GM18909 (cell line): ENCODE measurements around the gene LLGL2.
"Not testable (repeated sequence)": the region's sequence is repeated elsewhere in the genome, so short reads cannot be mapped to it uniquely, and the experiment has no call there.

Source experiments
- ATAC-seq: cut with Tn5 transposase; IDR thresholded peaks from one replicate; pipeline ENCODE4 v1.9.1; 2021; ENCODE audit warnings: mild to moderate bottlenecking; ENCODE audit not compliant: unreplicated experiment, poor library complexity

LLGL2 gene

DNA sequence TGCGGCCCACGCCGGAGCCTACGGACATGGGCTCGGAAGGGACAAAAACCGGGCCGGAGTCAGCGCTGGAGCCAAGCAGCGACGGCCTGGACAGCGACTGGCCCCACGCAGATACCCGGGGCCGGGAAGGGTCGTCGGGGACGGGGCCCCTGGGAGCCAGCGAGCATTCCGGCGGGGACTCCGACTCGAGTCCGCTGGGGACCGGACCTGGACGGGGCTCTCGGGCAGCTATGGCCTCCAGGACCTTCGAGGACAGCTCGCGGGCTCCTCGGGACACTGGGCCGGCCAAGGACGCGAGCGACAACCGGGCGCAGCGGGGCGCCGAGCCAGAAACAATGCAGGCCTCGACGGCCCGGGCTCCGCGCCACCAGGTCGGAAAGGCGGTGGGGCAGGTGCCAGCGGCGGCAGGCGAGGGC is 63.1 kb downstream of the LLGL2 start:
- peak; percentile 6 for ATAC-seq

DNA sequence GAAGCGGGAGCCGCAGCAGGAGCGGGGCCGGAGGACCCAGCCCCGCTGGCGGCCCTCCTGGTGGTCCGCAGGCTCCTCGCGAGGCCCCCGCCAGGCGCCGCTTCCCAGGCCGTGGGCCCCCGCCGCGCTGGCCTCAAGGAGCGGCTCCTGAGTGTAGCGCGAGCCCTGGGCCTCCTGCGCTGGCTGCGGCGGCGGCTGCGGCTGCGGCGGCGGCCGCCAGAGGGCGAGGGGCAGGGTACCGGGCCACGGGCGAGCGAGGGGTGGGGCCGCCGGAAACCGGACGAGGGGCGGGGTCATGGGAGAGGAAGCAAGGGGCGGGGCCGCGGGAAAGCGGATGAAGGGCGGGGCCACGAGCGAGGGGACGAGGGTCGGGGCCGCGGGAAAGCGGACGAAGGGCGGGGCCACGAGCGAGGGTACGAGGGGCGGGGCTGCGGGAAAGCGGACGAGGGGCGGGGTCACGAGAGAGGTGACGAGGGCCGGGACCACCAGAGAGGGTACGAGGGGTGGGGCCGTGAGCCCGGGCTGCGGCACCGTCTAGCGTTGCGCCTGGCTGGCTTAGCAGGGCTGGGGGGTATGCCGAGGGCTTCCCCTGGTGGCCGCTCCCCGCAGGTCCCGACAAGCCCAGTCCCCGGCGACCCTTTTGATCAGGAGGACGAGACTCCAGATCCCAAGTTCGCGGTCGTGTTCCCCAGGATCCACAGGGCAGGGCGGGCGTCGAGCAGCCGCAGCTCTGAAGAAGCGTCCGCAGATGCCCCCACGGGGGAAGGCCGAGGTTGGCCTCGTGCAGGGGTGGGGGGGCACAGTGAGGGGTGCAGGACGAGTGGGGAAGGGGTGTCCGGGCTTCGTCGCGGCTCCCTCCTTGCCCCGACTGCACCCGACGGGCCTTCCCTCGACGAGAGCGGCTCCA is 63.8 kb downstream of the LLGL2 start:
- ATAC-seq: peak; percentile 82

DNA sequence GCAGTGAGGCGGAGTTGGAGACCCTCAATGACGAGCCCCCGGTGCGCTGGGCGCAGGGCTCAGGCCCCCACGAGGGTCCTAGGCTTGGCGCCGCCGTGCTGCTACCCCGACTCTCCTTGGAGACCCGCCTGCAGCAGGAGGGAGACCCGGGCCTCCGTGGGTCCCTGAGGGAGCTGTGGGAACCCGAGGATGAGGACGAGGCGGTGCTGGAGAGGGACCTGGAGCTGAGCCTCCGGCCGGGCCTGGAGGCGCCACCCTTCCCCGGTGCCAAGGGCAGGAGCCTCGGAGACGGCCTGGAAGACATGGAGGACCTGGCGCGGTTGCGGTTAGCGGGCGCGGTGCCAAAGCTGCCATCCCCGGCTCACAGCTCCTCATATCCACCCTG is 64.4 kb downstream of the LLGL2 start:
- no peak for ATAC-seq

DNA sequence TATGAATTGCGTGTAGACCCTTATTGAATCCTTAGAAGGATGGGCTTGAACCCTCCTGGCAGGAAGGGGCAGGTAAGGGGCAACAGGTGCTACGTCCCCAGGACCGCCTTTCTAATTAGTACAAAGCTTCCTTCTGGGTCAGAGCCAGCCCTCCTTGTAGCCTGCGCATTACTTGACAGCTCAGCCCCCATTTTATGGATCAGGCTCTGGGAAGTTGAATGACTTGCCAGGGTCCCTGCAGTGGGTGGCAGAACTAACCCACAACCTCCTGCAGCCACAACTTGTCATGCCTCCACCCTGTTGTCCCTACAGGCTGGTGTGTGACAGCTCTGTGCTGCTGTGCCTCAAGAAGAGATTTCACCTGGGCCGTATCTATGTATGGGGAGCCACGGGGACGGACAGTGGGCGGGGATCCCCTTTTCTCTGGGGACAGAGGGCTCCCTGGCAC is 64.8 kb downstream of the LLGL2 start:
- ATAC-seq: no peak

DNA sequence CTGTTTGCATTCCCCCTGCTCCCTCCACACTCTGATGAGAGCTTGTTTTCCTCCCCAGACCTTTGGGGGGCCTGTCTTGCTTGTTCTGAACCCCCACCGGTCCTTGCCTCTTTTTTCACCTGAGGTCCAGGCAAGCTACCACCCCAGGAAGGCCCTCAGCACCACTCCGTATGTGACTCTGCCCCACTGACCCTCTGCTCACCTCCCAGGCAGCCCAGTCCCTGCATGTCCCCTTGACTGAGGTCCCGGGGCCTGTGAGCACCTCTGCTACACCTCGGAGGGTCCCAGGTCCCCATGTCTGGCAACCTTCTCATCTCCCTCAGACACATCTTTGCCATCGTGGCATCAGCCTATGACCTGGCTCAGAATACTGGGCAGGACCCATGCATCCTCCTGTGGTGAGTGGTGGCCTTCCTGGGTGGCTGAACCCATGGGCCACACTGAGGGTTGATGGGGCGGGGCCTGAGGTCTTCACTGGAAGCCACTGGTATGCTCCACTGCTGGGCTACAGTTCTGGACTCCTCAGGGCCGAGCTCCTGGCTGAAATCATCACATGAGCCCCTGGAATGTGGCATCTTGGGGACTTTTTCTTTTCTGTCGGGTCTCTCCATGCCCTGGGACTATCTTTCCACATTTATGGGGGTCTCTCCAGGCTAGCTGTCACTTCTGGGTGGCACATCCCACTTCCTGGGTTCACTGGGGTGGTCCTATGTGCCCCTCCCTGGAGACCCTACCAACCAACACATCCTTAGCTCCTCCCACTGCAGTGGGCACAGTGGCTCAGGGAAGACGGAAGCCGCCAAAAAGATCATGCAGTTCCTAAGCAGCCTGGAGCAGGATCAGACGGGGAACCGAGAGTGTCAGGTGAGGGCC is 65.6 kb downstream of the LLGL2 start:
- no peak for ATAC-seq

DNA sequence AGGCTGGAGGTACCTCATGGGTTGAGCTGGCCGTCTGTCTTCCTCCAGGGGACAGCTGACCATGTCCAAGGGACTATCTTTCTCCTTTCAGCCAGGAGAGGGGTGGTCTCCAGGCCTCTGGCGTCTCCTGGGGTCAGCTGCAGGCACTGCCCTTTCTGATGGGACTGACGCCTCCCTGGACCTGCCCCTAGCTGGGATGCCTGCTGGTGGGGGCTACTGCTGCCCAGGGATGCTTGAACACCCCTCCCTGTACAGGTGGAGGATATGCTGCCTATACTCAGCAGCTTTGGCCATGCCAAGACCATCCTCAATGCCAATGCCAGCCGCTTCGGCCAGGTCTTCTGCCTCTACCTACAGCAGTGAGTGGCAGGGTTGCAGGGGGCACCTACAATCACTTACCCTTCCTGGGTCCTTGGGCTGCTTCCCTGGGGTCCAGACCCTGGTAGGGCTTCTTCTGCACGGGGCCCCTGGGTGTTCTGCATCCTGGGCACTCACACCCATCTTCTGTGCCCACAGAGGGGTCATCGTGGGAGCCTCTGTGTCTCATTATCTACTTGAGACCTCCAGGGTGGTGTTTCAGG is 66.3 kb downstream of the LLGL2 start:
- no peak for ATAC-seq

DNA sequence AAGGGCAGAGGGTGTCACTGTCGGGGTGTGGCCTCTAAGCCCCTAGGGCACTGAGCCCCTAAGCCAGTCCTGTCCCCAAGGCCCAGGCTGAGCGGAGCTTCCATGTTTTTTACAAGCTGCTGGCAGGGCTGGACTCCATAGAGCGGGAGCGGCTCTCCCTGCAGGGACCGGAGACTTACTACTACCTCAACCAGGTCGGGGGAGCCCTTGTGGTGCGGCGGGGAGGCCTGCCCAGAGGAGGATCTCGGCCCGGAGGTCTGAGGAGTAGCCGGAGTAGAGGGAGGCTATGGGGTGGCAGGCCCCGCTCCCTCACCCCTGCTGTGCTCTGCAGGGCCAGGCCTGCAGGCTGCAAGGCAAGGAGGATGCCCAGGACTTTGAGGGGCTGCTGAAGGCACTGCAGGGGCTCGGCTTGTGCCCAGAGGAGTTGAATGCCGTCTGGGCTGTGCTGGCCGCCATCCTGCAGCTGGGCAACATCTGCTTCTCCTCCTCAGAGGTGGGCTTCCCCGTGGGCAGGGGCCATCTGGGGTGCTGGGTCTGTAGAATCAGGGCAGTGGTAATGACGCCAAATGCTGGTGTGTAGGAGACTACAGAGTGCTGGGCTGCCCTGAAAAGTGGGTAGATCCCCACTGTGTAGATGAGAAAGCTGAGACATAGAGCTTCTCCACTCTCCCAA is 67.0 kb downstream of the LLGL2 start:
- ATAC-seq: no peak

DNA sequence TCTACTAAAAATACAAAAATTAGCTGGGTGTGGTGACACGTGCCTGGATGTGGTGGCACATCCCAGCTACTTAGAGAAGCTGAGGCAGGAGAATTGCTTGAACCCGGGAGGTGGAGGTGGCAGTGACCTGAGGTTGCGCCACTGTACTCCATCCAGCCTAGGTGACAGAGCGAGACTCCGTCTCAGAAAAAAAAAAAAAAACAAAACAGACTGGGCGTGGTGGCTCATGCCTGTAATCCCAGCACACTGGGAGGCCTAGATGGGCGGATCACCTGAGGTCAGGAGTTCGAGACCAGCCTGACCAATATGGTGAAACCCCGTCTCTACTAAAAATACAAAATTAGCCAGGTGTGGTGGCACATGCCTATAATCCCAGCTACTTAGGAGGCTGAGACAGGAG is 67.9 kb downstream of the LLGL2 start:
- ATAC-seq: not testable (repeated sequence)

DNA sequence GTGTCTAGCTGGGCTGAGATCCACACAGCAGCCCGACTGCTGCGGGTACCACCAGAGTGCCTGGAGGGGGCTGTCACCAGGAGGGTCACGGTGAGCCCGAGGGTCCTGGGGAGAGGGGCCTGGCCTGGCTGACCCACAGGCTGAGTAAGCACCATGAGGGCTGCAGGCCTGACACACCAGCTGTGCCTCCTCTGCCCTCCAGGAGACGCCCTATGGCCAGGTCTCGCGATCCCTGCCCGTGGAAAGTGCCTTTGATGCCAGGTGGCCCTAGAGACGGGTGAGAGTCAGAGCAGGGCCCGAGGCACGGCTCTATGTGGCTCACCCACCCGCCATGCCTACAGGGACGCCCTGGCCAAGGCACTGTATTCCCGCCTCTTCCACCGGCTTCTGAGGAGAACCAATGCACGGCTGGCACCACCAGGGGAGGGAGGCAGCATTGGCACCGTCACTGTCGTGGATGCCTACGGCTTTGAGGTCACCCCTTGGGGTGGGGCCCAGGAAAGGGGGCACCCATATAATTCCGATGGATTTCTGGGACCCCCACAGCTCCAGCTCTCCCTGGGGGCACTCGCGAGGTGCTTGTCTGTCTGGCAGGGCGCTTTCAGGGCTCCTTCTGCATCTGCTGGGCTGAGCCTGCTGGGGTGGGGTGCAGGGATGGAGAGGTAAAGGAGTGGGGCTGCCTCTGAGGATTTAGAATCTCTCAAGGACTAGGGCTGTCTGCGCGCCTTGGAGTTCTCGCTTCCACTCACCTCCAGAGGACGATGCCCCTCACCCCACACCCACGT is 69.2 kb downstream of the LLGL2 start:
- ATAC-seq: no peak

DNA sequence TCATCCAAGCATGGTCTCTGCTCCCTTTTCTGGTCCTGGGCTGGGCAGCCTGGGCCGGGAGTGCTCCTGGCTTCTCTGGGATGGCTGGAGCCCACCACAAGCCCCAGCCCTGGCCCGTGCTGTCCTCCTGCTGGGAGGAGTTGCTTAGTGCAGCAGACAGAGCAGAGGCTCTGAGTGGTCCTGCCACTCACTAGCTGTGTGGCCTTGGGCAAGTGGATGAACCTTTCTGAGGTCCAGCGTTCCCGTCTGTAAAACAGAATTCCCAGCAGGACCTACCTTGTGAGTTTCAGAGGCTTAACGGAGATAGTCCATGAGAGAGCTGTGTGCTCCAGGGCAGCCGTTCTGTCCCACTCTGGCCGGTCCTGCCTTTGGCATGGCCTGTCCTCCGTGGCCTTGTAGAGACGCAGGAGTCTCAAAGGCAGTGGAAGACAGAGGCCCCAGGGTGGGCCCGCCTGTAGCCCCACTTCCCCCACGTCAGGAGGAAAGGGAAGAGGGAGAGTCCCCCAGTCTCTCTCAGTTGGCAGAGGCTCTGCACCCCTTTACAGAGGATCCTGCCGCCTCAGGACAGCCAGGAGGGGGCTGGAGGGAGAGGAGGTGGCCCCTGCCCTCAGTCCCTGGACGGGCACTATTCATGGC is 69.9 kb downstream of the LLGL2 start:
- ATAC-seq: no peak

DNA sequence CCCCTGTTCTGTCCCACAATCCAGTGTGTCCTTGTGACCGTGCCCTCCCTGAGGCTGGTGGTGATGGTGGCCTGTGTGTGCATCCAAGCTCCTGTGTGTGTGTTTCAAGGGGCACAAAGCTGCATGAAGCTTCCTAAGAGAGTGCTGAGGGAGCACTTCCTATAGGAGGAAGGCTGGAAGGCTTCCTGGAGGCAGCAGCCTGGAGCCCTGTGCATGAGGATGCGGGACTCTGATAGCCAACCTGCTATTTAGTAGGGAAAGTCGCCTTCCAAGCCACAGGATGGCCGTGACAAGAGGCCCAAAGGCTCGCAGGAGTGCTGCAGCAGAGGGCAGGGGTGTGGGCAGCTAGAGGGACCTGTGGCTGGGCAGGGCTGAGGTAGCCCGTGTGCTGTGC is 70.4 kb downstream of the LLGL2 start:
- no peak for ATAC-seq

DNA sequence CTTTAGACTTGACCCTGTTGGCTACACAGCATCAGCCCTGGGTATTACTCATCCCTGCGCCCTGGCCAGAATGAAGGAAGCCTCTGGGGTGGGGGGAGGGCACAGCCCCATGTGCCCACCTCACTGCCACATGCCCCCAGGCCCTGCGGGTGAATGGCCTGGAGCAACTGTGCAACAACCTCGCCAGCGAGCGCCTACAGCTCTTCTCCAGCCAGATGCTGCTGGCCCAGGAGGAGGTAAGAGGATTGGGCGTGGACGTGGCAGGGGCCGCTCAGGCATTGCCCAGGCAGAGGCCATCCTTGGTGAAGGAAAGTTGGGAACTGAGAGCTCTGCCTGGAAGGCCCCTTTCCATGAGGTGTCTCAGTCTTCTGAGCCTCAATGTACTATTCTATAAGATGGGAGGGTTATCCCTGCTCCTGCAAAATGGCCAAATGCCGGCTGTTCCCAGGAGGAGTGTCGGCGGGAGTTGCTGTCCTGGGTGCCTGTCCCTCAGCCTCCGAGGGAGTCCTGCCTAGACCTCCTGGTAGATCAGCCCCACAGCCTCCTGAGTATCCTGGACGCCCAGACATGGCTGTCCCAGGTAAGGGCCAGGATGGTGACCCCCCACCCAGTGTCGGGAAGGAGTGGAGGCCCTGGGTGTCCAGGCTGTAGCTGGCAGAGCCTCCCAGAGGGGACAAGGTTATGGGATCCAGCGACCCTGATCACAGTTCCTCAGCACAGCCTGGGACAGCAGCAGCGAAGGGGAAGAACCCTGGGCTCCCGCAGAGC is 71.0 kb downstream of the LLGL2 start:
- no peak for ATAC-seq

DNA sequence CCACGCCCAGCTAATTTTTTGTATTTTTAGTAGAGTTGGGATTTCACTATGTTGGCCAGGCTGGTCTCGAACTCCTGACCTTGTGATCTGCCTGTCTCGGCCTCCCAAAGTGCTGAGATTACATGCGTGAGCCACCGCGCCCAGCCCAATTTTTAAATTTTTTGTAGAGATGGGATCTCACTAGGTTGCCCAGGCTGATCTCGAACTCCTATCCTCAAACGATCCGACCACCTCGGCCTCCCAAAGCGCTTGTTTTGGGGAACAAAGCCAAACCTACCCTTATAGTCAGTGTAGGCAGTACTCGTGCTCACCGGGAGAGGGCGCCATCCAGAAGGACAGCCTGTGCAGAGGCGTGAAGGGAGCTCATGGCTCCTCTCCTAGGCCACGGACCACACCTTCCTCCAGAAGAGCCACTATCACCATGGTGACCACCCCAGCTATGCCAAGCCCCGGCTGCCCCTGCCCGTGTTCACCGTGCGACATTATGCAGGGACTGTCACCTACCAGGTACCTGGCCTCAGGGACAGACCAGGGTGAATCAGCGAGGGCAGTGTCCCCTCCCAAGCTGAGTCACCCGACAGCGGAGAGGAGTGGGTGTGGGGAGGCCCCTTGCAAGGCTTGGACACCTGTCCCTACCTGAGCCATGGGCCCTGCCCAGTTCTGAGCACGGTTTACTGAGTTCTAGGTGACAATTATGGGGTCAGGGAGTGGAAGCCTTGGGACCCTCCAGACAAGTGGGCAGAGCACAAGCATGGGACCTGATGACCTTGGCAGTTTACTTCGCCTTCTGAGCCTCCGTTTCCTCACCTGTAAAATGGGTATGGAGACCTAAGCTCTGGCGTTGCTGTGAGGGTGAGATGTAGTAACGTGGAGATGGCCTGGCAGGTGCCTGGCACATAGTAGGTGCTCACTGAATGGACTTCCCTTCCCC is 75.8 kb downstream of the LLGL2 start:
- no peak for ATAC-seq

DNA sequence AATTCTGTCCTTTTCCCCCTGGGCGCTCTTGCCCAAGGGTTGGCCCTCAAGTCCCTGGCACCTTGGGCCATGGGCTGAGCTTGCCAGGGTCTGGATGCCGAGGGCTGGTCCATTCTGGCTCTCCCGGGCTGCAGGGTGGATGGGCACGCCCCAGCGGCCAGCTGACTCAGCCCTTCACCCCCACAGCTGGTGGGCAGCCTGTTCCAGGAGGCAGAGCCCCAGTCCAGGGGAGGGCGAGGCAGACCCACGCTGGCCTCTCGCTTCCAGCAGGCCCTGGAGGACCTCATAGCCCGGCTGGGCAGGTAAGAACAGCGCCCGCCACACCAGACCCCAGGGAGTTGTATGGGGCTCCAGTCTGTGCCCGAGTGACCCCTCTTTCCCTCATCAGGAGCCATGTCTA is 77.1 kb downstream of the LLGL2 start:
- ATAC-seq: no peak

DNA sequence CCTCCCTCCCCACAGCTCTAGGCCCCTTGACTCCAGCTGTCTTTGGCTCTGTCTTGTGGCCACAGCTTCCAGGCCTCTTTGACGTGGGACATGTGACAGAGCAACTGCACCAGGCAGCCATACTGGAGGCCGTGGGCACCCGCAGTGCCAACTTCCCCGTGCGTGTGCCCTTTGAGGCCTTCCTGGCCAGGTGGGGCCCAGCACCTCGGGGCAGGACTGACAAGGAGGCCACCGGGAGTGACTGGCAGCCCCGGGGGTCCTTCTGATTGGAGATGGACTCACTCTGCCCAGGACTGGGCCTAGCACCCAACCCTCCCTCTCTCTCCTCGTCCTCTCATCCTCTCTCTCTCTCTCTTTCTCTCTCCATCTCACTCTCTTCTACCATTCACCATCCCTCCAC is 77.6 kb downstream of the LLGL2 start:
- no peak for ATAC-seq

DNA sequence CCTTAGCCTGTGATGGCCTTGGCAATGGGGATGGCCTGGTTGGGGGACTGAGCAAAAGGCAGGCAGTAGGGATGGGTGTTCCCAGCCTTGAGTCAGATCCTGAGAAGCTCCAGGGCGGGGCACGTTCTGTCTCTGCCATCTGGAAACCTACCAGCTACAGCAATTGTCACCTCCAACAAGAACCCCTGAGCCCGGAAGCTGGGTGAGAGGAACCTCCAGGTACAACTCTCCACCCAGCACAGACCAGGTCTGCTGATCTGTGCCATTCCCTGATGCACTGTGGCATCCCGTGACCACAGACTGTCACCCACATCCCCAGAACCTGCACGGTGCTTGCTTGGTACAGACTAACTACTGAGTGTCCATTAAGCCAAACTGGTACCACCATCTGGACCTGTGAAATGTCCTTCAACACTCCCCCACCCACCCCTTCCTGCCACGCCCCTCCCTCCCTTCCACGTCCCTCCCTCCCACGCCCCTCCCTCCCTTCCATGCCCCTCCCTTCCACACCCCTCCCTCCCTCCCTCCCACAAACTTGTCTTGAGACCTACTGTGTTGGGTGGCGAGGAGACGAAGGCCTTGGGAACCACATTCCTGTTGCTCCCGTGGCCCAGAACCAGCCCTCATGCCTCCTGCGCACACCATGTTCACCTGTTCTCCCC is 78.7 kb downstream of the LLGL2 start:
- ATAC-seq: no peak

DNA sequence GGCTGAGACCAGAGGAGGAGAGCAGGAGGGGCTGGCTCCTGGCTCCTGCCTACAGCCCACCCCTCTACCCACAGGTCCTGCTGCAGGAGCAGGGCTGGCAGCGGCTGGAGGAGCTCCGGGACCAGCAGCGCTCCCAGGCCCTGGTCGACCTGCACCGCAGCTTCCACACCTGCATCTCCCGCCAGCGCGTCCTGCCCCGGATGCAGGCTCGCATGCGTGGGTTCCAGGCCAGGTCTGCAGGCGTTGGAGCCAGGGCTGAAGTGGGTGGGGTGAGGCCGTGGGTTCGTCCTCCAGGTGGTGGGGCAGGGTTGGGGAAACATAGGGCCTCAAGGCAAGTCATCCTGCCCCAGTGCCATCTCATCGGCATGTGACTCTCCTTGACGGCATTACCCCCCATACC is 80.3 kb downstream of the LLGL2 start:
- ATAC-seq: no peak
